Neural crest cell (in vitro differentiated cells): ENCODE data around the gene ELAVL4. TPM values are rescaled to one million over a fixed set of nuclear protein-coding genes. Genes with fewer than 3 reads are reported as not detected.
A peak's percentile ranks its signal among the peaks of the same experiment; 100 is the strongest.

Experiments
- DNase-seq: peaks from one replicate; pipeline ENCODE4 v3.0.0; 2021; ENCODE audit warnings: low read depth, mixed read lengths, low spot score
- H3K27ac Mint-ChIP-seq: one replicate; pipeline ENCODE4 v1.8.0; 2021; ENCODE audit warnings: mild to moderate bottlenecking, mixed read lengths; ENCODE audit not compliant: unreplicated experiment
- H3K27me3 Mint-ChIP-seq: 2 replicates; pipeline ENCODE4 v1.8.0; 2021; ENCODE audit warnings: low read depth, mild to moderate bottlenecking, mixed read lengths
- H3K36me3 Mint-ChIP-seq: 2 replicates; pipeline ENCODE4 v1.8.0; 2021; ENCODE audit warnings: low read depth, mild to moderate bottlenecking, mixed read lengths
- H3K4me1 Mint-ChIP-seq: 2 replicates; pipeline ENCODE4 v1.8.0; 2021; ENCODE audit warnings: mixed read lengths
- H3K4me3 Mint-ChIP-seq: one replicate; pipeline ENCODE4 v1.8.0; 2021; ENCODE audit warnings: mild to moderate bottlenecking, mixed read lengths
- H3K9me3 Mint-ChIP-seq: 2 replicates; pipeline ENCODE4 v1.8.0; 2021; ENCODE audit warnings: mixed read lengths
- total RNA-seq: library from RNA; stranded (reverse); gene quantifications from 2 replicates; pipeline ENCODE4 v1.2.1, GENCODE V29; 2021
- TF ChIP-seq, protein P1 (sequence below): fragments of 200-600 bp; sonication (generic); conservative IDR thresholded peaks from 2 replicates; pipeline ENCODE4 v1.5.0; 2021; ENCODE audit warnings: antibody characterized with exemption, mild to moderate bottlenecking

The ELAVL4 gene
- total RNA-seq, 1 donor from 2014 or later = 0.77 TPM

DNA sequence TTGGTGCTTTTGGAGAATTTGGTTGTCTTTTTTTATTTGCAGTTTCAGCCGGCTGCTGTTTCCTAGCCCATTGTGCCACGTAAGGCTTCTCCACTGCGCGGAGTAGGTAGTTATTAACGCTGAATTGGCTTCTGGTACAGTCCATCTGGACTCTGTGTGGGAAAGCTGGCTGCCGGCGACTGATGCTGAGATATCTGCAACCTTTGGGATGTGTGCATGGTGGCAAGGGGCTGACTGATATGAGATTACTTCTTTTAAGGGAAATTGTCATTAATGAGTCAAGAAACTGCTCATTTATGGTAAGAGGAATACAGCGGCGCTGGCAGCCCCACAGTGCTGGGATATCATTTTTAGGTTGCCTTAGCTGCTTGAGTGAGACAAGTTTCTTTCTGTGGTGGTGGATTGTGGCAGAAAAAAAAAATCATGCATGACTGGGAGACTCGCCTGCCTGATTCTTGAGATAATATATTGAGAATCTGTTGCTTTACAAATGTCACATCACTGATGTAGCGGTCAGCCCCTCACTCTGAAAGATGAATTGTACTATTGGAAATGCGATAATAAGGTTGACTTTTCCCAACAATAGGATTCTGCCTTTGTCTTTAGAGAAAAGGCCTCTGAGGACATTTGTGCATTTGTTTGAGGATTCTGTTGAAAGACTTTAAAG, 2.5 kb upstream of the ELAVL4 start:
- Mint-ChIP-seq H3K9me3 (peaks cover 19% of the 10 kb centered on the region), H3K27ac (no peak overlapping the region), H3K4me3 (no peak overlapping the region), H3K4me1 (no peaks in the 10 kb centered on the region), H3K27me3 (no peaks in the 10 kb centered on the region), H3K36me3 (no peaks in the 10 kb centered on the region)
- TF ChIP-seq, protein P1, sequence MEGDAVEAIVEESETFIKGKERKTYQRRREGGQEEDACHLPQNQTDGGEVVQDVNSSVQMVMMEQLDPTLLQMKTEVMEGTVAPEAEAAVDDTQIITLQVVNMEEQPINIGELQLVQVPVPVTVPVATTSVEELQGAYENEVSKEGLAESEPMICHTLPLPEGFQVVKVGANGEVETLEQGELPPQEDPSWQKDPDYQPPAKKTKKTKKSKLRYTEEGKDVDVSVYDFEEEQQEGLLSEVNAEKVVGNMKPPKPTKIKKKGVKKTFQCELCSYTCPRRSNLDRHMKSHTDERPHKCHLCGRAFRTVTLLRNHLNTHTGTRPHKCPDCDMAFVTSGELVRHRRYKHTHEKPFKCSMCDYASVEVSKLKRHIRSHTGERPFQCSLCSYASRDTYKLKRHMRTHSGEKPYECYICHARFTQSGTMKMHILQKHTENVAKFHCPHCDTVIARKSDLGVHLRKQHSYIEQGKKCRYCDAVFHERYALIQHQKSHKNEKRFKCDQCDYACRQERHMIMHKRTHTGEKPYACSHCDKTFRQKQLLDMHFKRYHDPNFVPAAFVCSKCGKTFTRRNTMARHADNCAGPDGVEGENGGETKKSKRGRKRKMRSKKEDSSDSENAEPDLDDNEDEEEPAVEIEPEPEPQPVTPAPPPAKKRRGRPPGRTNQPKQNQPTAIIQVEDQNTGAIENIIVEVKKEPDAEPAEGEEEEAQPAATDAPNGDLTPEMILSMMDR = no peak
- DNase-seq = no peak

DNA sequence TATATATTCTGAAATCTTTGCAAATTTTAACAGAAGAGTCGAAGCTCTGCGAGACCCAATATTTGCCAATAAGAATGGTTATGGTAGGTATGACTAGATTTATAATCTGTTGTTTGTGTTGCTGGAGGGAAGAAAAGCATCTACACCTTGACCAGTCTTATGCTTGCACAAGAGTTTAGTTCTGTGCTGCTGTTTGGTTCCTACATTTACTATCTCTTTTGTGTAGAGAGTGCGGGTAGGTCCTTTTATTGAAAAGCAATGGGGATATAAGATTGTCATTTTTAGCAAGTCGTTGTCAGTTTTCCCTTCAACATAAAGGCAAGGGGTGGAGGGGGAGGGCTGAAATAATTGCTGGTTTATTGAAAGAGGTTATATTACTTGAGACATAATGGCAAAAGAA, 396 bp downstream of the ELAVL4 start:
- Mint-ChIP-seq H3K36me3 (no peaks in the 10 kb centered on the region), H3K9me3 (peaks cover 25% of the 10 kb centered on the region), H3K4me3 (no peak overlapping the region), H3K27me3 (no peaks in the 10 kb centered on the region), H3K27ac (no peak overlapping the region), H3K4me1 (no peaks in the 10 kb centered on the region)
- TF ChIP-seq, protein P1 = no peak
- DNase-seq = no peak

DNA sequence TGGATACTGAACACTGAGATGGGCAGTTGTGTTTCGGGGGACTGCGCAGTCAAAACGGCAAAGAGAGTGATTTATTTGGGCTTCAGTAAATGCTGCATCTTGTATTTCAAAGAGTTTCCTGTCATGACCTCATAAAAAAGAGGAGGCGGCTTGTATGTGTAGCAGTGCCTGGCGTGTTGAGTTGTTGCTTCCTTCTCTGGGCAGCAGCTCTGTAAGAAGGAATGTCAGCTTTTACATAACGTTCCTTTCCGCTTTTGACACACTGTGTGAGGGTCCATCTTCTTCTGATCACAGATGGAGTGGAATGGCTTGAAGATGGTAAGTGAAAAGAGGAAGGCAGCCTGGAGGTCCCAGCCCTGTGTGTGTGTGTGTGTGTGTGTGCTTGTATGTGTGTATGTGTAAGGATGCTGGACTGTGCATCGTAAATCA, 941 bp downstream of the ELAVL4 start:
- Mint-ChIP-seq H3K27ac (no peak overlapping the region), H3K4me3 (no peak overlapping the region), H3K9me3 (peaks cover 30% of the 10 kb centered on the region), H3K27me3 (no peaks in the 10 kb centered on the region), H3K36me3 (no peaks in the 10 kb centered on the region), H3K4me1 (no peaks in the 10 kb centered on the region)
- TF ChIP-seq, protein P1 = no peak
- no peak for DNase-seq

DNA sequence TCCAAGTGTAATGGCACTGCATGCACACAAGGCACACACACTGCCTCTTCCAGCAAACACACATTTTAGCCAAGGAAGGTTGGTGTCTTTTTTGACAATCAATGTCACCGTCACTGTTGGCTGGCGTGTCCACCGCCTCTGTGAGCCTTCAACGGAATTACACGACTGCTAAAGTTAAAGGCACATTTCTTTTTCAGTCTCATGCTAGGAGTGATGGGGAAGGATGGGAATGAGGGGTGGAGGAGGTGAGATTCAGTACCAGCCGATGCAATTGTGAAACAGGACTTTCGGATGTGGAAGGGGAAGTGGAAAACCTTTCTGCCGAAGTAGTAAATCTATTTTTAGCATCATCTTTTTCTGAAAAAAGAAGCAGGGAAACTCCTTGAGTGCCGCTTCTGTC, 1.4 kb downstream of the ELAVL4 start:
- peaks cover 31% of the 10 kb centered on the region for H3K9me3 Mint-ChIP-seq
- TF ChIP-seq, protein P1 = no peak
- no peak overlapping the region for H3K27ac Mint-ChIP-seq
- H3K4me3 Mint-ChIP-seq = no peak overlapping the region
- no peak for DNase-seq
- no peaks in the 10 kb centered on the region for H3K36me3 Mint-ChIP-seq
- H3K27me3 Mint-ChIP-seq = no peaks in the 10 kb centered on the region
- H3K4me1 Mint-ChIP-seq = no peaks in the 10 kb centered on the region

DNA sequence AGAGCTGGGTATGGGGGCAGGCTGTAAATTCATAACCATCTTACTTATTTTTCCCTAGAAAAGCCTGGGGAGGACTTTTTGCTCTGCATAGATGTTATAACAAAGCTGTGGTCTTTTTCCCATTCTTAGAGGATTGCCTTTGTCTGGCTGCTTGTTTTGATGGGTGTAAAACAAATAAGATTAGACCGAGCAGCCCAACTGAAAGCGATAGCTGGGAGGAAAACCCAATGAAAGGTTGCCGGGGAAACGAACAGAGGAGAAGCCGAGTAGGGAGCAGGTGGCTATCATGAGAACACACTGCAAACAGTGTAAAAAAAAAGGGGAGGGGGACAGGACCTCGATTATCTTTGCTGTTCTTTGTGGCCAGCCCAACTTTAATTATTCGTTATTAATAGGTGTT, 1.9 kb downstream of the ELAVL4 start:
- TF ChIP-seq, protein P1 = no peak
- Mint-ChIP-seq H3K4me3 (peak overlapping the region; percentile 27), H3K27me3 (no peaks in the 10 kb centered on the region), H3K27ac (no peak overlapping the region), H3K4me1 (no peaks in the 10 kb centered on the region), H3K36me3 (no peaks in the 10 kb centered on the region), H3K9me3 (peaks cover 27% of the 10 kb centered on the region)
- no peak for DNase-seq
